H1 (cell line): ENCODE data around the gene CYB5R2. TPM values are rescaled to one million over a fixed set of nuclear protein-coding genes. Genes with fewer than 3 reads are reported as not detected.

Experiments
- CTCF ChIA-PET: fragments of 300-600 bp; sonication (Branson Sonifier 250); formaldehyde crosslinking; loops from one replicate; lab custom pipeline; 2021; ENCODE audit not compliant: partially characterized antibody; lab: Charles Lee
- POLR2A ChIA-PET: fragments of 300-600 bp; sonication (Branson Sonifier 250); formaldehyde crosslinking; loops from one replicate; lab custom pipeline; 2021; ENCODE audit warnings: inconsistent platforms; ENCODE audit not compliant: partially characterized antibody; lab: Charles Lee
- DNase-seq, 2 experiments: peaks; one replicate each; pipeline versions ENCODE4 v3.0.0 to v3.0.0-alpha.2; 2010 to 2022; ENCODE audit warnings: low spot score in 2 of 2, low read depth in 1 of 2, mixed read lengths in 1 of 2
- FAIRE-seq: peaks from 2 replicates; lab custom pipeline; 2011; peaks lifted over from hg19 to GRCh38; lab: Jason Lieb, UNC
- H2AFZ ChIP-seq: 2 replicates; pipeline ENCODE4 v1.8.1; 2012; ENCODE audit warnings: low read length, inconsistent platforms
- H2AK5ac ChIP-seq: 2 replicates; pipeline ENCODE4 v1.6.1; 2013; ENCODE audit warnings: low read depth, low read length
- H2BK120ac ChIP-seq: replicated peaks from 2 replicates; pipeline ENCODE3; 2013; ENCODE audit warnings: low read depth, low read length, inconsistent platforms
- H2BK12ac ChIP-seq: 2 replicates; pipeline ENCODE4 v1.6.1; 2013; ENCODE audit warnings: low read depth, low read length
- H2BK15ac ChIP-seq: 2 replicates; pipeline ENCODE4 v1.6.1; 2013; ENCODE audit warnings: low read length
- H2BK20ac ChIP-seq: 2 replicates; pipeline ENCODE4 v1.6.1; 2013; ENCODE audit warnings: low read length
- H2BK5ac ChIP-seq: 2 replicates; pipeline ENCODE4 v1.6.1; 2013; ENCODE audit warnings: low read depth, low read length
- H3K14ac ChIP-seq: 2 replicates; pipeline ENCODE4 v1.6.1; 2013; ENCODE audit warnings: inconsistent platforms; ENCODE audit not compliant: insufficient read length
- H3K18ac ChIP-seq: 2 replicates; pipeline ENCODE4 v1.6.1; 2013; ENCODE audit warnings: low read length; ENCODE audit errors: extremely low read depth
- H3K23ac ChIP-seq: 2 replicates; pipeline ENCODE4 v1.6.1; 2013; ENCODE audit warnings: inconsistent platforms; ENCODE audit not compliant: insufficient read length
- H3K23me2 ChIP-seq: 2 replicates; pipeline ENCODE4 v1.6.1; 2013; ENCODE audit warnings: low read depth, low read length
- H3K27ac ChIP-seq: 2 replicates; pipeline ENCODE4 v1.6.1; 2011; ENCODE audit warnings: low read depth, low read length, inconsistent platforms
- H3K27me3 ChIP-seq, 4 experiments: replicated peaks in 1 of 4; 1 replicate in 1 of 4; 2 replicates in 3 of 4; pipeline versions ENCODE4 v1.6.1 to v1.8.1; 2011 to 2013; ENCODE audit warnings: low read length in 3 of 4, mild to moderate bottlenecking in 3 of 4, inconsistent platforms in 2 of 4, mixed read lengths in 2 of 4, moderate library complexity in 1 of 4; ENCODE audit not compliant: control insufficient read depth in 3 of 4, insufficient read depth in 3 of 4; ENCODE audit errors: extremely low read depth in 1 of 4
- H3K36me3 ChIP-seq, 4 experiments: 2 replicates each; pipeline versions ENCODE4 v1.6.1 to v1.8.1; 2011 to 2013; ENCODE audit warnings: mild to moderate bottlenecking in 4 of 4, low read length in 3 of 4, moderate library complexity in 2 of 4, control low read depth in 1 of 4, inconsistent platforms in 1 of 4; ENCODE audit not compliant: insufficient read depth in 4 of 4, control insufficient read depth in 2 of 4
- H3K4ac ChIP-seq: replicated peaks from 2 replicates; pipeline ENCODE3; 2013; ENCODE audit warnings: low read length, low read depth, mixed read lengths, inconsistent platforms; ENCODE audit not compliant: insufficient read length
- H3K4me1 ChIP-seq, 4 experiments: replicated peaks in 1 of 4; 1 replicate in 1 of 4; 2 replicates in 3 of 4; pipeline versions ENCODE4 v1.6.1 to v1.8.1; 2011 to 2013; ENCODE audit warnings: low read length in 3 of 4, inconsistent platforms in 2 of 4, mixed read lengths in 1 of 4; ENCODE audit not compliant: insufficient read depth in 4 of 4, control insufficient read depth in 3 of 4
- H3K4me2 ChIP-seq, 2 experiments: 2 replicates each; pipeline versions ENCODE4 v1.6.1 to v1.8.1; 2011 to 2013; ENCODE audit warnings: low read depth in 2 of 2, low read length in 2 of 2, control low read depth in 1 of 2, inconsistent platforms in 1 of 2, mild to moderate bottlenecking in 1 of 2; ENCODE audit not compliant: insufficient read depth in 1 of 2
- H3K4me3 ChIP-seq, 4 experiments: fragments of 200-600, 300-600 bp in 1 of 4; sonication (generic), shearing (Covaris generic), sonication (Bioruptor Twin) in 1 of 4; 2 replicates each; pipeline versions ENCODE4 v1.5.1 to v1.8.1; 2011 to 2016; ENCODE audit warnings: low read length in 4 of 4, low read depth in 3 of 4, control low read depth in 2 of 4, inconsistent platforms in 2 of 4, mild to moderate bottlenecking in 2 of 4, mixed read lengths in 1 of 4, moderate library complexity in 1 of 4; ENCODE audit not compliant: insufficient read depth in 2 of 4; ENCODE audit errors: extremely low read depth in 1 of 4
- H3K56ac ChIP-seq: replicated peaks from 2 replicates; pipeline ENCODE3; 2013; ENCODE audit warnings: low read depth, mild to moderate bottlenecking, mixed read lengths, low read length, inconsistent platforms; ENCODE audit not compliant: insufficient read length
- H3K79me1 ChIP-seq: 2 replicates; pipeline ENCODE4 v1.6.1; 2013; ENCODE audit warnings: low read depth, low read length, control low read depth
- H3K79me2 ChIP-seq, 2 experiments: 2 replicates each; pipeline versions ENCODE4 v1.6.1 to v1.8.1; 2012 to 2013; ENCODE audit warnings: low read length in 2 of 2, mild to moderate bottlenecking in 2 of 2, inconsistent platforms in 1 of 2; ENCODE audit not compliant: insufficient read depth in 2 of 2, control insufficient read depth in 1 of 2
- H3K9ac ChIP-seq, 4 experiments: replicated peaks in 1 of 4; 1 replicate in 1 of 4; 2 replicates in 3 of 4; pipeline versions ENCODE4 v1.6.1 to v1.8.1; 2011 to 2013; ENCODE audit warnings: low read depth in 3 of 4, low read length in 3 of 4, control low read depth in 2 of 4, mild to moderate bottlenecking in 2 of 4, moderate library complexity in 2 of 4, inconsistent platforms in 1 of 4; ENCODE audit errors: extremely low read depth in 1 of 4
- H3K9me3 ChIP-seq, 2 experiments: 2 replicates each; pipeline versions ENCODE4 v1.6.1 to v1.8.1; 2012 to 2013; ENCODE audit warnings: mild to moderate bottlenecking in 2 of 2, moderate library complexity in 2 of 2, control low read depth in 1 of 2, inconsistent platforms in 1 of 2, low read depth in 1 of 2, low read length in 1 of 2, mixed read lengths in 1 of 2; ENCODE audit not compliant: insufficient read depth in 2 of 2
- H4K20me1 ChIP-seq, 2 experiments: replicated peaks in 1 of 2; 2 replicates each; pipeline versions ENCODE3 to v1.8.1; 2011 to 2013; ENCODE audit warnings: inconsistent platforms in 2 of 2, low read length in 2 of 2, mild to moderate bottlenecking in 1 of 2; ENCODE audit not compliant: insufficient read depth in 2 of 2, control insufficient read depth in 1 of 2
- H4K5ac ChIP-seq: 2 replicates; pipeline ENCODE4 v1.6.1; 2013; ENCODE audit warnings: low read length, low read depth, mixed read lengths, inconsistent platforms; ENCODE audit not compliant: insufficient read length
- H4K8ac ChIP-seq: 2 replicates; pipeline ENCODE4 v1.8.0; 2013; ENCODE audit warnings: mild to moderate bottlenecking, moderate library complexity, low read length, inconsistent platforms; ENCODE audit not compliant: insufficient read depth; ENCODE audit errors: extremely low read depth
- H4K91ac ChIP-seq: replicated peaks from 2 replicates; pipeline ENCODE3; 2013; ENCODE audit warnings: low read length, mixed read lengths, inconsistent platforms; ENCODE audit not compliant: insufficient read length
- ATF2 ChIP-seq: IDR thresholded peaks from 2 replicates; pipeline ENCODE4 v1.6.1; 2012; ENCODE audit warnings: low read length, inconsistent platforms
- ATF3 ChIP-seq: IDR thresholded peaks from 2 replicates; pipeline ENCODE4 v1.6.1; 2011; ENCODE audit warnings: low read depth, mild to moderate bottlenecking, low read length; ENCODE audit not compliant: insufficient read depth
- BACH1 ChIP-seq: IDR thresholded peaks from 2 replicates; pipeline ENCODE4 v1.6.1; 2012; ENCODE audit warnings: low read length, improper control_type of control experiment
- GABPA ChIP-seq: IDR thresholded peaks from 2 replicates; pipeline ENCODE4 v1.6.1; 2011; ENCODE audit warnings: mild to moderate bottlenecking, low read length, moderate library complexity, borderline replicate concordance; ENCODE audit not compliant: insufficient read depth
- NANOG ChIP-seq: IDR thresholded peaks from 2 replicates; pipeline ENCODE4 v1.6.1; 2011; ENCODE audit warnings: low read length, low read depth, mild to moderate bottlenecking, inconsistent platforms; ENCODE audit not compliant: insufficient read depth, poor library complexity, severe bottlenecking
- POLR2AphosphoS5 ChIP-seq: IDR thresholded peaks from 2 replicates; pipeline ENCODE4 v1.6.1; 2011; ENCODE audit warnings: low read depth, low read length
- SIN3A ChIP-seq, 2 experiments: IDR thresholded peaks in 1 of 2; conservative IDR thresholded peaks in 1 of 2; 2 replicates each; pipeline ENCODE4 v1.6.1; 2011 to 2012; ENCODE audit warnings: low read length in 2 of 2, improper control_type of control experiment in 1 of 2, low read depth in 1 of 2, mild to moderate bottlenecking in 1 of 2
- TAF7 ChIP-seq: optimal IDR thresholded peaks from 2 replicates; pipeline ENCODE3; 2011; ENCODE audit warnings: low read depth, mild to moderate bottlenecking, inconsistent platforms, low read length, moderate library complexity, borderline replicate concordance
- TBP ChIP-seq: IDR thresholded peaks from 2 replicates; pipeline ENCODE4 v1.6.1; 2011; ENCODE audit warnings: low read depth, low read length, improper control_type of control experiment
- TEAD4 ChIP-seq: IDR thresholded peaks from 2 replicates; pipeline ENCODE4 v1.6.1; 2012; ENCODE audit warnings: low read depth, low read length, inconsistent platforms, mixed read lengths
- ZNF274 ChIP-seq: IDR thresholded peaks from 2 replicates; pipeline ENCODE4 v1.7.0; 2012; ENCODE audit warnings: low read length, borderline replicate concordance; ENCODE audit errors: extremely low read depth
- WGBS, 2 experiments: shearing (Covaris generic) in 1 of 2; methylation state at CpG; one replicate each; pipeline versions ENCODE4 v1.1.6 to v1.1.7; 2013 to 2015; ENCODE audit warnings: low lambda C conversion rate in 2 of 2, mixed read lengths in 2 of 2, inconsistent platforms in 1 of 2, low coverage in 1 of 2, missing lambda C conversion rate in 1 of 2; ENCODE audit not compliant: insufficient replicate concordance in 2 of 2, insufficient coverage in 1 of 2, insufficient read length in 1 of 2; ENCODE audit errors: extremely low coverage in 1 of 2, missing lambda C conversion rate in 1 of 2; 5-methylcytosine and 5-hydroxymethylcytosine counted together
- polyA plus RNA-seq, 7 experiments: library from polyadenylated mRNA; depleted of rRNA in 3 of 7; stranded (reverse) in 5 of 7; unstranded in 2 of 7; fragments of >200 nt in 5 of 7; fragments of 200-250 nt in 2 of 7; gene quantifications; 1 replicate in 5 of 7; 2 replicates in 1 of 7; 4 replicates in 1 of 7; pipeline versions ENCODE4 v1.2.1 to v1.2.3, GENCODE V29; 2011 to 2013; ENCODE audit warnings: missing spikeins in 2 of 7, mixed read lengths in 2 of 7
- total RNA-seq: library from RNA; stranded (reverse); fragmentation: NEBNext Ultra II Directional; extraction: Animal tissue kit (Norgen Biotek cat#: 25700); gene quantifications from 2 replicates; pipeline ENCODE4 v1.2.1, GENCODE V29; 2021

CYB5R2 gene
- total and polyA plus RNA-seq, 2 of the 8 experiments (the other 6 are each of a cell fraction or from before 2014, with no cell fraction given), result 53.0 to 55.9 TPM

- Histone ChIP-seq H2BK12ac (no peak overlapping the region), H3K36me3 (0 out of 8 replicates have a peak, but pooled peaks cover 0 to 2% (median 0%) of the 10 kb centered on the region in 4 experiments), H2AFZ (no peak overlapping the region), H3K9me3 (no peaks in the 10 kb centered on the region), H4K8ac (no peak overlapping the region), H2BK5ac (no peak overlapping the region), H3K56ac (no peak overlapping the region), H3K4me2 (no peak overlapping the region), H3K79me2 (no peaks in the 10 kb centered on the region), H3K14ac (no peak overlapping the region), H3K4ac (no peak overlapping the region), H3K4me1 (no peaks in the 10 kb centered on the region), H3K9ac (no peak overlapping the region), H3K79me1 (no peaks in the 10 kb centered on the region), H3K4me3 (no peak overlapping the region), H2BK20ac (no peak overlapping the region), H4K5ac (no peak overlapping the region), H3K27ac (no peak overlapping the region), H2BK120ac (no peak overlapping the region), H2AK5ac (no peak overlapping the region), H3K23me2 (no peaks in the 10 kb centered on the region), H3K18ac (no peak overlapping the region), H3K27me3 (no peaks in the 10 kb centered on the region), H4K20me1 (no peaks in the 10 kb centered on the region), H3K23ac (no peak overlapping the region), H4K91ac (no peak overlapping the region), H2BK15ac (no peak overlapping the region)
- WGBS, 2 experiments, result 86 to 100% methylated on average over 2 to 4 of the region's 4 CpGs
- DNase-seq (no peak), FAIRE-seq (no peak)
- ChIA-PET CTCF (interaction anchor here (0.6 to 16.4 kb wide), 12 partner anchors 9 to 288 kb away, joined by 3 to 325 read pairs (median 4); no protein-coding TSS in a partner anchor), POLR2A (no interaction called here)
- no peak for TF ChIP-seq POLR2AphosphoS5
- TF ChIP-seq TEAD4, result no peak
- TF ChIP-seq ZNF274, result no peak
- TF ChIP-seq NANOG, result no peak
- TF ChIP-seq ATF3, result no peak
- no peak for TF ChIP-seq TBP
- no peak for TF ChIP-seq BACH1
- TF ChIP-seq GABPA, result no peak
- no peak for TF ChIP-seq TAF7
- TF ChIP-seq SIN3A (conservative IDR thresholded peaks at IDR 0.05 in 1 of 2, IDR thresholded peaks at IDR 0.05 in 1 of 2; ENCODE audit: low read depth in 1 of 2, low read length in 2 of 2), result no peak
- no peak for TF ChIP-seq ATF2
Measured at GRCh38 chr11:7643314-7643713, 30.0 kb downstream of the CYB5R2 start.
